Mesodermal cell (in vitro differentiated cells): ENCODE data around the gene NAAA.
"Not testable (repeated sequence)": the region's sequence is repeated elsewhere in the genome, so short reads cannot be mapped to it uniquely, and the experiment has no call there.

Source experiments
- H3K27ac ChIP-seq: 2 replicates; pipeline ENCODE4 v1.7.0; 2013; ENCODE audit warnings: mild to moderate bottlenecking, low read depth, low read length, moderate library complexity; ENCODE audit not compliant: severe bottlenecking
- H3K36me3 ChIP-seq: 2 replicates; pipeline ENCODE4 v1.7.1; 2013; ENCODE audit warnings: mild to moderate bottlenecking, low read length, moderate library complexity; ENCODE audit not compliant: control insufficient read depth, insufficient read depth
- H3K4me1 ChIP-seq: one replicate; pipeline ENCODE4 v1.7.1; 2013; ENCODE audit warnings: mild to moderate bottlenecking, low read length; ENCODE audit not compliant: insufficient read depth, control insufficient read depth, poor library complexity, severe bottlenecking
- H3K4me3 ChIP-seq: 2 replicates; pipeline ENCODE4 v1.7.0; 2013; ENCODE audit warnings: low read length, control low read depth, mild to moderate bottlenecking; ENCODE audit not compliant: insufficient read depth, poor library complexity, severe bottlenecking; ENCODE audit errors: extremely low read depth
- H3K9me3 ChIP-seq: 2 replicates; pipeline ENCODE4 v1.7.1; 2013; ENCODE audit warnings: mild to moderate bottlenecking, low read length, moderate library complexity; ENCODE audit not compliant: control insufficient read depth
- WGBS, 2 experiments: methylation state at CpG; one replicate each; pipeline ENCODE4 v1.1.5; 2013; ENCODE audit warnings: missing lambda C conversion rate in 2 of 2; ENCODE audit not compliant: insufficient coverage in 2 of 2; 5-methylcytosine and 5-hydroxymethylcytosine counted together

NAAA gene

GRCh38 chr4:75920327-75920726, 20.5 kb downstream of the NAAA start:
- WGBS, 2 experiments, result 96 to 100% methylated on average over 3 to 4 of the region's 4 CpGs
- H3K27ac ChIP-seq, result no peak overlapping the region

GRCh38 chr4:75919920-75920319, 20.9 kb downstream of the NAAA start:
- H3K27ac ChIP-seq, result no peak overlapping the region
- H3K4me1 ChIP-seq, result no peaks in the 10 kb centered on the region
- no peak overlapping the region for H3K4me3 ChIP-seq
- H3K36me3 ChIP-seq, result peaks cover 7% of the 10 kb centered on the region
- H3K9me3 ChIP-seq, result no peaks in the 10 kb centered on the region
- 71 to 94% methylated on average over 1 to 2 of the region's 3 CpGs for WGBS, 2 experiments

More at GRCh38 chr4:75920327-75920726, 20.5 kb downstream of the NAAA start:
- peaks cover 7% of the 10 kb centered on the region for H3K36me3 ChIP-seq
- H3K4me3 ChIP-seq, result no peak overlapping the region
- no peaks in the 10 kb centered on the region for H3K4me1 ChIP-seq
- no peaks in the 10 kb centered on the region for H3K9me3 ChIP-seq

- Histone ChIP-seq H3K27ac (no peak overlapping the region), H3K36me3 (peaks cover 7% of the 10 kb centered on the region), H3K9me3 (peaks cover 4% of the 10 kb centered on the region), H3K4me3 (no peak overlapping the region), H3K4me1 (no peaks in the 10 kb centered on the region)
- no CpG with 5 or more reads among the region's 1 CpG for WGBS, 2 experiments
Observed at GRCh38 chr4:75916091-75916661, 24.6 kb downstream of the NAAA start.

GRCh38 chr4:75912968-75913367, 27.8 kb downstream of the NAAA start:
- 76 to 93% methylated on average over 3 to 5 of the region's 6 CpGs for WGBS, 2 experiments
- H3K4me3 ChIP-seq, result no peak overlapping the region
- H3K27ac ChIP-seq, result no peak overlapping the region
- H3K4me1 ChIP-seq, result no peaks in the 10 kb centered on the region
- no peaks in the 10 kb centered on the region for H3K36me3 ChIP-seq
- peaks cover 5% of the 10 kb centered on the region for H3K9me3 ChIP-seq

- H3K27ac ChIP-seq, H3K4me1 ChIP-seq: not testable (repeated sequence)
- 91 to 100% methylated on average over 4 to 6 of the region's 6 CpGs for WGBS, 2 experiments
Observed at GRCh38 chr4:75910831-75911230, 30.0 kb downstream of the NAAA start.

GRCh38 chr4:75909405-75909804, 31.4 kb downstream of the NAAA start:
- Histone ChIP-seq H3K4me1 (no peaks in the 10 kb centered on the region), H3K4me3 (no peak overlapping the region), H3K9me3 (peaks cover 5% of the 10 kb centered on the region), H3K36me3 (no peaks in the 10 kb centered on the region), H3K27ac (no peak overlapping the region)
- WGBS, 2 experiments, result 94 to 100% methylated on average over 2 to 3 of the region's 5 CpGs

More at GRCh38 chr4:75910831-75911230, 30.0 kb downstream of the NAAA start:
- H3K9me3 ChIP-seq, H3K4me3 ChIP-seq, H3K36me3 ChIP-seq: not testable (repeated sequence)

- 90 to 100% methylated on average over 2 to 3 of the region's 3 CpGs for WGBS, 2 experiments
- no peaks in the 10 kb centered on the region for H3K4me1 ChIP-seq
- H3K36me3 ChIP-seq, result no peaks in the 10 kb centered on the region
- H3K9me3 ChIP-seq, result peaks cover 5% of the 10 kb centered on the region
- H3K4me3 ChIP-seq, result no peak overlapping the region
- H3K27ac ChIP-seq, result no peak overlapping the region
Observed at GRCh38 chr4:75908555-75908954, 32.3 kb downstream of the NAAA start.

- no peaks in the 10 kb centered on the region for H3K4me1 ChIP-seq
- 80 to 100% methylated on average over 1 to 2 of the region's 3 CpGs for WGBS, 2 experiments
Observed at GRCh38 chr4:75907966-75908365, 32.8 kb downstream of the NAAA start.

GRCh38 chr4:75904076-75904475, 36.7 kb downstream of the NAAA start:
- Histone ChIP-seq H3K4me1 (no peaks in the 10 kb centered on the region), H3K27ac (no peak overlapping the region), H3K9me3 (no peaks in the 10 kb centered on the region), H3K36me3 (no peaks in the 10 kb centered on the region), H3K4me3 (no peak overlapping the region)
- WGBS, 2 experiments, result 83 to 86% methylated on average over 3 to 5 of the region's 5 CpGs

More at GRCh38 chr4:75907966-75908365, 32.8 kb downstream of the NAAA start:
- Histone ChIP-seq H3K27ac (no peak overlapping the region), H3K36me3 (no peaks in the 10 kb centered on the region), H3K9me3 (peaks cover 5% of the 10 kb centered on the region), H3K4me3 (no peak overlapping the region)

GRCh38 chr4:75902352-75902751, 38.5 kb downstream of the NAAA start, which contains the start of gene PPEF2:
Gene PPEF2 (minus strand): TSS chr4:75902452. CDS start chr4:75896325, 6,127 bp downstream.
- H3K9me3 ChIP-seq, result no peaks in the 10 kb centered on the region
- 93 to 98% methylated on average over 4 to 5 of the region's 5 CpGs for WGBS, 2 experiments
- no peak within 1 kb of the TSS for H3K4me3 ChIP-seq
- no peaks in the 10 kb centered on the region for H3K4me1 ChIP-seq
- H3K36me3 ChIP-seq, result no peaks in the 10 kb centered on the region
- H3K27ac ChIP-seq, result no peak within 1 kb of the TSS

- H3K9me3 ChIP-seq, result no peaks in the 10 kb centered on the region
- H3K36me3 ChIP-seq, result no peaks in the 10 kb centered on the region
- no peaks in the 10 kb centered on the region for H3K4me1 ChIP-seq
- no peak overlapping the region for H3K4me3 ChIP-seq
- no peak overlapping the region for H3K27ac ChIP-seq
Observed at GRCh38 chr4:75898536-75898935, 42.3 kb downstream of the NAAA start.
